D721Med (cell line): ENCODE results near the gene MYO1B.

ENCODE experiments used
- DNase-seq: peaks from one replicate; pipeline ENCODE4 v3.0.0; 2011; ENCODE audit warnings: low spot score; ENCODE audit not compliant: insufficient read length
- FAIRE-seq: peaks from 2 replicates; lab custom pipeline; 2011; peaks lifted over from hg19 to GRCh38; lab: Jason Lieb, UNC
- CTCF ChIP-seq: IDR thresholded peaks from 2 replicates; pipeline ENCODE4 v1.5.1; 2012; ENCODE audit warnings: mild to moderate bottlenecking, control low read depth; ENCODE audit not compliant: insufficient read depth; ENCODE audit errors: missing control alignments

MYO1B gene

GRCh38 chr2:191215666-191216065 lies 29.5 kb upstream of the MYO1B start:
- no peak for DNase-seq
- no peak for FAIRE-seq
- TF ChIP-seq CTCF: no peak

- TF ChIP-seq CTCF: no peak
- FAIRE-seq: no peak
- DNase-seq: no peak
Observed at GRCh38 chr2:191217580-191217979, 27.6 kb upstream of the MYO1B start.

GRCh38 chr2:191218292-191218898 lies 26.8 kb upstream of the MYO1B start:
- FAIRE-seq (peak; percentile 88), DNase-seq (no peak)
- peak; percentile 81 for TF ChIP-seq CTCF

- no peak for DNase-seq
- FAIRE-seq: no peak
- TF ChIP-seq CTCF: no peak
Observed at GRCh38 chr2:191220671-191221070, 24.5 kb upstream of the MYO1B start.

- DNase-seq: no peak
- TF ChIP-seq CTCF: no peak
- FAIRE-seq: no peak
Observed at GRCh38 chr2:191221666-191222065, 23.5 kb upstream of the MYO1B start.

GRCh38 chr2:191222507-191222906 lies 22.7 kb upstream of the MYO1B start:
- no peak for TF ChIP-seq CTCF
- no peak for FAIRE-seq
- no peak for DNase-seq

- no peak for TF ChIP-seq CTCF
- no peak for DNase-seq
- FAIRE-seq: no peak
Observed at GRCh38 chr2:191222952-191223351, 22.3 kb upstream of the MYO1B start.
